SJCRH30 (cell line): ENCODE results near the gene ARRDC4. TPM values are rescaled to one million over a fixed set of nuclear protein-coding genes. Genes with fewer than 3 reads are reported as not detected.
"Not testable (repeated sequence)": the region's sequence is repeated elsewhere in the genome, so short reads cannot be mapped to it uniquely, and the experiment has no call there.

Source experiments
- DNase-seq, 2 experiments: peaks; one replicate each; pipeline ENCODE4 v3.0.0-alpha.2; 2015 to 2020
- H3K27ac ChIP-seq: fragments of 250-450 bp; sonication (Bioruptor Pico); 2 replicates; pipeline ENCODE4 v1.5.1; 2020; ENCODE audit warnings: mild to moderate bottlenecking, moderate library complexity
- H3K27me3 ChIP-seq: fragments of 250-450 bp; sonication (Bioruptor Pico); 2 replicates; pipeline ENCODE4 v1.5.1; 2020; ENCODE audit warnings: mild to moderate bottlenecking, moderate library complexity
- H3K36me3 ChIP-seq: fragments of 250-450 bp; sonication (Bioruptor Pico); 2 replicates; pipeline ENCODE4 v1.5.1; 2020; ENCODE audit warnings: mild to moderate bottlenecking, moderate library complexity
- H3K4me1 ChIP-seq: fragments of 250-450 bp; sonication (Bioruptor Pico); 2 replicates; pipeline ENCODE4 v1.5.1; 2020; ENCODE audit warnings: mild to moderate bottlenecking, moderate library complexity
- H3K4me3 ChIP-seq: fragments of 250-450 bp; sonication (Bioruptor Pico); 2 replicates; pipeline ENCODE4 v1.5.1; 2020; ENCODE audit warnings: mild to moderate bottlenecking, moderate library complexity
- H3K9me3 ChIP-seq: fragments of 250-450 bp; sonication (Bioruptor Pico); replicated peaks from 2 replicates; pipeline ENCODE4 v1.5.1; 2020; ENCODE audit warnings: mild to moderate bottlenecking, moderate library complexity
- total RNA-seq: library from RNA; depleted of rRNA; stranded (reverse); fragments of >200 nt; shearing (Covaris generic); gene quantifications from 2 replicates; pipeline ENCODE4 v1.2.3, GENCODE V29; 2014

ARRDC4 gene
- total RNA-seq, 1 experiment from 2014 or later: 4.6 TPM

DNA sequence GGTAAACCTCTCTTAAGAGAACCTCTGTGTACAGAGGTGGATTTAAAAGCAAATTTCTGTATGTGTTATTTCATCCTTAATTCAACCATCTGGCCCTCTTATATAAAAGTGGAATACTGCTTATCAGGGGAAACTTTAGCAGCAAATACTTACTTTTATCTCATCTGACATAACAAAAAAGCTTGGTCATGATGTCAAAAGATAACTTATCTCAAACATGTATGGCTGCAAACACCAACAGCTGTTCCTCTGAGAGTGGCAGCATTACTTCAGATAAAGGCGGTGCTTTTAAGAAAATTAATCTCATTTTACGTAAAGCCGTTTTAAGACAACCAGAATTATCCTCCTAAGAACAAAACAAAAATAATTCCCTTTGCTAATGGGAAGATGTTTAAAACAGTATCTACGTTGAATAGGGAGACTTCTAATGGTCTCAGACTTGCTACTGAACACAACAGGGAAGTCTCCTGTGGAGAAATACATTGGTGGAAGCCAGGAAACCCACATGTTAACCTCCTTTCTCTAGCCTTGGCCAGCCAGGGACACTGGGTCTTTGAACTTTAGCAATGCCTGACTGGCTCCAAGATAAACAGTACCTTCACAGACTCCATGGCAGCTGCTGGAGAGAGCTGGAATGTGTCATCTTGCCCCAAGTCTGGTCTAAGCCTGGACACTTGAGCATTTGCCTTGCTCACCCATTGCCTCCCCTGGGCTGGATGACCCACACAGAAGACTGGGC is 18.1 kb downstream of the ARRDC4 start:
- peak; percentile 46 to 68 for DNase-seq
- Histone ChIP-seq H3K4me1 (0 out of 2 replicates have a peak, but pooled peaks cover 6% of the 10 kb centered on the region), H3K27ac (no peak overlapping the region; the same call in 1 of the 2 replicates), H3K4me3 (no peak overlapping the region), H3K36me3 (no peaks in the 10 kb centered on the region), H3K9me3 (no peaks in the 10 kb centered on the region), H3K27me3 (no peaks in the 10 kb centered on the region)

DNA sequence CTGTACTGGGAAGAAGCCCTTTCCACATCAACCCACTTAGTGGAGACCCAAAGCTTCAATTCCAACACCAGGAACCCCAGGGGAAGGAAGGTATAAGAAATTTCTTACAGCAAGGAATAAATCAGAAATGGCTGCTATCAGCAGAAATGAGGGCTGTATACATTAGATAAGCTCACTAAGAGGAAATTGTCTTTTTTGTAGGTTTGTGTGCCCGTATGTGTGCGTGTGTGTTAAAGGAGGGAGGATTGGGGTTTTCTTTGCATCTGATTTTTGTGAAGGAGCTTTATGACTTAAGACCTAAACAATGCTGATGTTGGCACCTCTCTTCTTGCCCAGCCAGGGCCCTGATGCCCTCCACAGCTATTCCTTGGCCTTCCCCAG is 18.6 kb downstream of the ARRDC4 start:
- H3K9me3 ChIP-seq: no peaks in the 10 kb centered on the region
- no peak for DNase-seq
- H3K4me1 ChIP-seq: 0 out of 2 replicates have a peak, but pooled peaks cover 6% of the 10 kb centered on the region
- H3K36me3 ChIP-seq: no peaks in the 10 kb centered on the region
- no peaks in the 10 kb centered on the region for H3K27me3 ChIP-seq
- H3K4me3 ChIP-seq: no peak overlapping the region
- no peak overlapping the region for H3K27ac ChIP-seq

GRCh38 chr15:97981058-97981457 is 20.6 kb downstream of the ARRDC4 start:
- 0 out of 2 replicates have a peak, but pooled peaks cover 6% of the 10 kb centered on the region for H3K4me1 ChIP-seq
- no peaks in the 10 kb centered on the region for H3K27me3 ChIP-seq
- no peak for DNase-seq
- no peak overlapping the region for H3K4me3 ChIP-seq
- no peak overlapping the region for H3K27ac ChIP-seq
- H3K36me3 ChIP-seq: no peaks in the 10 kb centered on the region
- H3K9me3 ChIP-seq: no peaks in the 10 kb centered on the region

- H3K27me3 ChIP-seq: no peaks in the 10 kb centered on the region
- H3K4me1 ChIP-seq: 0 out of 2 replicates have a peak, but pooled peaks cover 6% of the 10 kb centered on the region
- no peaks in the 10 kb centered on the region for H3K36me3 ChIP-seq
- H3K27ac ChIP-seq: no peak overlapping the region
- H3K4me3 ChIP-seq: no peak overlapping the region
- no peak for DNase-seq
- no peaks in the 10 kb centered on the region; the same call in 1 of the 2 replicates for H3K9me3 ChIP-seq
These were observed 21.3 kb downstream of the ARRDC4 start for GRCh38 chr15:97981758-97982157.

DNA sequence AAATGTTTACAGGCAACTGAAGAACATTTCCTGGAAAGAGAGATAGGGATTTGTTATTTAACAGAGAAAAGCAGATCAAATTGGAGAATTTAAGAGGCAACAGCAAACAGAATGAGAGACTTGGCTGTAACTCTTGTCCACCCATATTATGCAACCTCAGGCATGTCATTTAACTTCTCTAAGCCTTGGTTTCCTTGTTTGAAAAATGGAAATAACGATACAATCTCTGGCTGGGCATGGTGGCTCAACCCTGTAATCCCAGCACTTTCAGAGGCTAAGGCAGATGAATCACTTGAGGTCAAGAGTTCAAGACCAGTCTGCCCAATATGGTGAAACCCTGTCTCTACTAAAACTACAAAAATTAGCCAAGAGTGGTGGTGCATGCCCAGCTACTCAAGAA is 23.7 kb downstream of the ARRDC4 start:
- H3K36me3 ChIP-seq: no peaks in the 10 kb centered on the region

GRCh38 chr15:97985979-97986378 is 25.5 kb downstream of the ARRDC4 start:
- not testable (repeated sequence) for H3K4me3 ChIP-seq, DNase-seq

More for the DNA sequence above, 23.7 kb downstream of the ARRDC4 start:
- Histone ChIP-seq H3K9me3 (no peaks in the 10 kb centered on the region; the same call in 1 of the 2 replicates), H3K4me1 (no peaks in the 10 kb centered on the region), H3K27me3 (no peaks in the 10 kb centered on the region), H3K4me3 (no peak overlapping the region), H3K27ac (no peak overlapping the region)
- no peak for DNase-seq

GRCh38 chr15:97986781-97987180 is 26.3 kb downstream of the ARRDC4 start:
- no peaks in the 10 kb centered on the region for H3K36me3 ChIP-seq
- no peak overlapping the region for H3K27ac ChIP-seq
- no peaks in the 10 kb centered on the region for H3K27me3 ChIP-seq
- H3K4me3 ChIP-seq: no peak overlapping the region
- H3K4me1 ChIP-seq: 0 out of 2 replicates have a peak, but pooled peaks cover 3% of the 10 kb centered on the region
- no peak for DNase-seq
- no peaks in the 10 kb centered on the region; the same call in 1 of the 2 replicates for H3K9me3 ChIP-seq

More at GRCh38 chr15:97985979-97986378, 25.5 kb downstream of the ARRDC4 start:
- H3K9me3 ChIP-seq, H3K4me1 ChIP-seq, H3K36me3 ChIP-seq, H3K27ac ChIP-seq, H3K27me3 ChIP-seq: not testable (repeated sequence)

GRCh38 chr15:97989299-97989698 is 28.8 kb downstream of the ARRDC4 start:
- no peaks in the 10 kb centered on the region; the same call in 1 of the 2 replicates for H3K9me3 ChIP-seq
- no peaks in the 10 kb centered on the region for H3K27me3 ChIP-seq
- no peak overlapping the region for H3K4me3 ChIP-seq
- H3K4me1 ChIP-seq: 0 out of 2 replicates have a peak, but pooled peaks cover 3% of the 10 kb centered on the region
- no peaks in the 10 kb centered on the region for H3K36me3 ChIP-seq
- DNase-seq: peak in 1 of 2 experiments; percentile 14
- H3K27ac ChIP-seq: no peak overlapping the region

DNA sequence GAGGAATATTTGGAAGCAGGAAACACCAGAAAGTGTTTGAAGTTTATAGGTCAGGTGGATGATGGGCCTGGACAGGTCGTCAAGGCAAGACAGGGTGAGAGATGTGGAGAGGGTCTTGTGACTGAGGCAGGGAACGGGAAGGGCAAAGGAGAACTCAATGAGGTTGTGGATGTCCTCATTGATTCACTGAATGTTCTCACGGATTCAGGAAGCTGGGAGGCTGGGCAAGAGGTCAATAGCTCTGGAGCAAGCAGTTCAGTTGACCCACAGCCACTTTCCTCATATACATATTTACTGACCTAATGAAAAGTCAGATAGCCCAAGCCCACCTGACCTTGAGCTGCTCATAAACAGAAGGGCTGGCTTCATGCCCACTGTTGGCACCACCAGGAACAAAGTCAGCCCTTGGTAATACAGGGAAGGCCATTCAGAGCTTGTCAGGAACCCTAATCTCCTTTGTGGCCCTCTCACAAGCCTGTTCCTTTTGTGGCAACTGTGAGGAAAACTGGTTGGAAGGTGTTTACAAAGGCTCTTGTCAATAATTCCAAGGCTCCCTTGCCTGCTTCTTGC is 31.6 kb downstream of the ARRDC4 start:
- Histone ChIP-seq H3K4me3 (no peak overlapping the region), H3K36me3 (no peaks in the 10 kb centered on the region), H3K4me1 (0 out of 2 replicates have a peak, but pooled peaks cover 3% of the 10 kb centered on the region), H3K27me3 (no peaks in the 10 kb centered on the region), H3K27ac (no peak overlapping the region), H3K9me3 (no peaks in the 10 kb centered on the region)
- DNase-seq: no peak

DNA sequence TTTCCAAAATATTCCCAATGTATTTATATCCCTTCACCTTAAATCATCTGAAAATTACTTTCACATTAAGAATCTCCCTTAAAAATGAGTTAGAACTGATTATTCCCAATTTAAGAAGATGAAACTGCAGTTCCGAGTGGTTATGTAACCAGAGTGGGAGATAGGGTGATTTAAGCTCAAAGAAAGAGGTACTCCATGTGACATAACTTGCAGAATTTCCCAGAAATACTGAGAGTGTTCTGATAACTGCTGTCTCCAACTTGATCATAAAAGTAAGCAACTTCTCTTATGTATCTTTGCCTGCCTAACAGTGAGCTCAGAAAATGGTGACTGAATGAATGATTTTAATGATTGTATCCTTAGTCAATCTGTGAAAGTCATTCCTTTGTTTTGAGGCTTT is 32.3 kb downstream of the ARRDC4 start:
- no peak for DNase-seq
- no peaks in the 10 kb centered on the region for H3K27me3 ChIP-seq
- H3K4me3 ChIP-seq: no peak overlapping the region
- H3K27ac ChIP-seq: no peak overlapping the region
- no peaks in the 10 kb centered on the region for H3K36me3 ChIP-seq
- no peaks in the 10 kb centered on the region for H3K9me3 ChIP-seq
- 0 out of 2 replicates have a peak, but pooled peaks cover 3% of the 10 kb centered on the region for H3K4me1 ChIP-seq

DNA sequence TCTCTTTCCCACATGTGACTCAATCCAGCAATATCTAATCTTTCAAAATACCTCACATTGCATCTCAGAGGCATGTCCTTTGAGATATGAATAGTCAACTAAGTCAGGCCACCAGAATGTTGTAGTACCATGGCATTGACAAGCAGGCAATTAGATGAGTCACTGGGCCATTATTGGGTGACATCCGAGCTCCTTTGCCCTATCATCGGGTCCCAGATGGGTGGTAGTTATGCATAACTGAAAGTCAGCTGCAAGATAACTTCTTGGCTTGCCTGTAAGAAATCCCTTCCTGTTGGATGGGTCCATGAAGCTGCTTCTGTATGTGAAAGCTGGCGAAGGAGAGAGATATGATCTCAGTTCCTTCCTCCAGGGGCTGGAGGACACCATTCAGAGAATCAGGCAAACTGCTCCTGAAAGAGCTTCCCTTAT is 32.8 kb downstream of the ARRDC4 start:
- Histone ChIP-seq H3K36me3 (no peaks in the 10 kb centered on the region), H3K27me3 (no peaks in the 10 kb centered on the region), H3K27ac (no peak overlapping the region), H3K4me1 (0 out of 2 replicates have a peak, but pooled peaks cover 3% of the 10 kb centered on the region), H3K4me3 (no peak overlapping the region), H3K9me3 (no peaks in the 10 kb centered on the region)
- DNase-seq: no peak

GRCh38 chr15:97994236-97994635 is 33.7 kb downstream of the ARRDC4 start:
- no peak for DNase-seq
- no peak overlapping the region for H3K27ac ChIP-seq
- no peaks in the 10 kb centered on the region for H3K27me3 ChIP-seq
- H3K9me3 ChIP-seq: no peaks in the 10 kb centered on the region
- no peak overlapping the region for H3K4me3 ChIP-seq
- H3K4me1 ChIP-seq: 0 out of 2 replicates have a peak, but pooled peaks cover 3% of the 10 kb centered on the region
- no peaks in the 10 kb centered on the region for H3K36me3 ChIP-seq

- no peak for DNase-seq
- Histone ChIP-seq H3K9me3 (no peaks in the 10 kb centered on the region), H3K27me3 (no peaks in the 10 kb centered on the region), H3K4me3 (no peak overlapping the region), H3K27ac (no peak overlapping the region), H3K36me3 (no peaks in the 10 kb centered on the region), H3K4me1 (no peaks in the 10 kb centered on the region)
These were observed 34.7 kb downstream of the ARRDC4 start for GRCh38 chr15:97995192-97995591.

- Histone ChIP-seq H3K36me3 (no peaks in the 10 kb centered on the region), H3K4me3 (no peak overlapping the region), H3K9me3 (no peaks in the 10 kb centered on the region), H3K4me1 (no peaks in the 10 kb centered on the region), H3K27me3 (no peaks in the 10 kb centered on the region), H3K27ac (no peak overlapping the region)
- peak in 1 of 2 experiments; percentile 23 for DNase-seq
These were observed 35.5 kb downstream of the ARRDC4 start for GRCh38 chr15:97995881-97996603.
